ENCODE results near the gene FNDC7. TPM values are rescaled to one million over a fixed set of nuclear protein-coding genes. Genes with fewer than 3 reads are reported as not detected.

FNDC7 gene
- total and polyA plus RNA-seq, 3 donors from 2014 or later: 3.2 to 11.2 (median 7.6) TPM

DNA sequence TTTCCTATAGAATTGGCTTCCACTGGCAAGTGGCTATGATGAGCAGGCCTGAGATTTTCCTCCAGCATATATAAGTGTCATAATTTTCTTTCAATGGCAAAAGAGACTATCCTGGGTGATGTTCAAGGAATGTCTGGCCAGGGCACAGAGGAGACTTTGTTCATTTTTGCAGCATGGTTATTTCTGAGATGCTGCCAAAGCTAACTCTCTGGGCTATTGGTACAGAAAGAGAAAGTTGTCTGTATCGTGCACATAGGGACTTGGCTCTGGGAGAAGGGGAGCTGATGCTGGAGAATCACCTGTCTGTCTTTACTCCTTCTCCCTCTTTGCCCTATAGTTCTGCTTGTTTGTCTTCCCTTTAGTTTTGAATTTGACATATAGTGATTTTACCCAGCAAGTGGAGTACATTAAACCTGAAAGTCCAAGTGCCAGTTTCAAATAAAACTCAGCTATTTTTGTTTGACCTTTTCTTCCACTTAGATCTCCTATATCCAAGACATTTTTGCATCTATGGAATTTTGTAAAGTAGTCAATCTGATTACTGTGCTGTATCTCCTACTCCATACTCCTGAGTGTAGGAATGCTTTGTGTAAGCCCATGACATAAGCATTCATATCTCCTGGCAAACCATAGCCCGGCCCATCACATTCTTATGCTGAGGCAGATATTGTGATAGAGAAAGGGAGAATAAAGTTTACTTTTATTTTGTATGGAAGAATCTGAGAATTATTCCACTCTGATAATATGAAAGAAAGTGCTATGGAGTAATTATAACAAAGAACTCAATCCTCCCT, 3.9 kb downstream of the FNDC7 start:
- DNase-seq: no peak
- no peak for TF ChIP-seq POLR2A (IDR thresholded peaks at IDR 0.05)
- TF ChIP-seq, protein P1, sequence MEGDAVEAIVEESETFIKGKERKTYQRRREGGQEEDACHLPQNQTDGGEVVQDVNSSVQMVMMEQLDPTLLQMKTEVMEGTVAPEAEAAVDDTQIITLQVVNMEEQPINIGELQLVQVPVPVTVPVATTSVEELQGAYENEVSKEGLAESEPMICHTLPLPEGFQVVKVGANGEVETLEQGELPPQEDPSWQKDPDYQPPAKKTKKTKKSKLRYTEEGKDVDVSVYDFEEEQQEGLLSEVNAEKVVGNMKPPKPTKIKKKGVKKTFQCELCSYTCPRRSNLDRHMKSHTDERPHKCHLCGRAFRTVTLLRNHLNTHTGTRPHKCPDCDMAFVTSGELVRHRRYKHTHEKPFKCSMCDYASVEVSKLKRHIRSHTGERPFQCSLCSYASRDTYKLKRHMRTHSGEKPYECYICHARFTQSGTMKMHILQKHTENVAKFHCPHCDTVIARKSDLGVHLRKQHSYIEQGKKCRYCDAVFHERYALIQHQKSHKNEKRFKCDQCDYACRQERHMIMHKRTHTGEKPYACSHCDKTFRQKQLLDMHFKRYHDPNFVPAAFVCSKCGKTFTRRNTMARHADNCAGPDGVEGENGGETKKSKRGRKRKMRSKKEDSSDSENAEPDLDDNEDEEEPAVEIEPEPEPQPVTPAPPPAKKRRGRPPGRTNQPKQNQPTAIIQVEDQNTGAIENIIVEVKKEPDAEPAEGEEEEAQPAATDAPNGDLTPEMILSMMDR (IDR thresholded peaks at IDR 0.05): no peak
- Histone ChIP-seq H3K4me3 (no peak overlapping the region), H3K27ac (no peak overlapping the region), H3K27me3 (no peaks in the 10 kb centered on the region), H3K4me1 (no peaks in the 10 kb centered on the region), H3K36me3 (ENCODE audit: low read depth, missing control alignments) (no peaks in the 10 kb centered on the region), H3K9me3 (no peaks in the 10 kb centered on the region)
- 48 to 57% methylated on average over 2 of the region's 2 CpGs for whole genome bisulfite sequencing, 2 donors
- intact Hi-C loops (cut with DNase I; ENCODE audit: low total_unique reads): no loop called here

DNA sequence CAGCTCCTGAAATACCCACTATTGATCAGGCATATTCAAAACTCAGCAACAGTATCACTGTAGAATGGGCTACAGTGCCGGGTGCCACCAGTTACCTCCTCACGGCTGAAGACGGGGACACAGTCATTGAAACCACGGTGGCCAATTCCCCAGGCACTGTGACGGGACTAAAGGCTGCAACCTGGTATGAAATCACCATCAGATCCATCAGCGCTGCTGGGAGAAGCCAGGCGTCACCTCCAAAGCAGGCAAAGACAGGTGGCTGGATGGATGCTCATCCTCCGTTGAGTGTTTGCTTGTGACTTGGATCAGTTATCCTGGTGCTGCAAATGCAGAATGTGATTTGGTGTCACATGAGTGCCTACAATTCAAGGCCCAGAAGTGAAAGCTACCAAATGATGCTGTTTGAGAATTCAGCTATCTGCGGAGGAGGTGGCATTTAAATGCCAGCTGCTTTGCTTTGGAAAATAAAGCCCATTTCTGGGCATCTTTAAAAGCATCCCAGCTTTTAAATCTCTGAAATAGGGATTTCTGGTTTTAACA, 5.1 kb downstream of the FNDC7 start:
- Histone ChIP-seq H3K4me1 (peaks cover 4% of the 10 kb centered on the region), H3K36me3 (ENCODE audit: low read depth, missing control alignments) (no peaks in the 10 kb centered on the region), H3K27me3 (no peaks in the 10 kb centered on the region), H3K4me3 (no peak overlapping the region), H3K9me3 (no peaks in the 10 kb centered on the region), H3K27ac (no peak overlapping the region)
- no peak for DNase-seq
- intact Hi-C loops (cut with DNase I; ENCODE audit: low total_unique reads): no loop called here
- WGBS, 2 donors: 87 to 92% methylated on average over 9 of the region's 9 CpGs
- TF ChIP-seq, protein P1 (IDR thresholded peaks at IDR 0.05): no peak
- TF ChIP-seq POLR2A (IDR thresholded peaks at IDR 0.05): no peak

DNA sequence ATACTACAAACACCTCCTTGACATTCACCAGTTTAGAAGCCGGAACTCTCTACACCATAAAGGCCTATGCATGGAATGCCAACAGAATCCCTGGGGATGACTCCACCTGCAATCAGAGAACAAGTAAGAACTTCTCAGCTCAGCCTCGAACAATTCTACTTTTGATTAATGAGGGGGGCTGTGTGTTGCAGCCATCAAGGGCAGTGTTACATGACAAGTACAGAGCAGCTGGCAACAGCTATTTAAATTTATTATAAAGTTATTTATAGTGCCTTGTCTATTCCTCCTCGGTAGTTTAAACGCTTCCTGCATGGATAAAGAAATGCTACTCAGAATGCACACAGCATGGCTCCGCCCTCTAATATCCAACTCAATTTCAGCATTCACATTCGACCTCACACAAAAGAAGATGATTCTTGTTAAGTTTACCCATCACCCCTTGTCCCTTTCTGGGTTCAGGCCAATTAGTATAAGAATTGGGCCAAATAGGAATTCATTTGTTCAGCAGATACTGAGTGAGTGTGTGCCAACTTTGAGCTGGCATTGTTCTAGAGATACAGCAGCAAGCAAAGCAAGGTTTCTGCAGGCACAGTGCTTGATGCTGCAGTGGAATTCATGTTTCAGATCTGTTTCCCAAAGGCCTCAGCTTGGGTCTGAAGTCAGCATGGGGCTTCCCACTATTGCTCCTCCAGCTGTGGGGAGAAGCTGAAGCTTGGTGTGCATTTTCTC, 6.4 kb downstream of the FNDC7 start:
- 77 to 80% methylated on average over 6 of the region's 6 CpGs for WGBS, 2 donors

DNA sequence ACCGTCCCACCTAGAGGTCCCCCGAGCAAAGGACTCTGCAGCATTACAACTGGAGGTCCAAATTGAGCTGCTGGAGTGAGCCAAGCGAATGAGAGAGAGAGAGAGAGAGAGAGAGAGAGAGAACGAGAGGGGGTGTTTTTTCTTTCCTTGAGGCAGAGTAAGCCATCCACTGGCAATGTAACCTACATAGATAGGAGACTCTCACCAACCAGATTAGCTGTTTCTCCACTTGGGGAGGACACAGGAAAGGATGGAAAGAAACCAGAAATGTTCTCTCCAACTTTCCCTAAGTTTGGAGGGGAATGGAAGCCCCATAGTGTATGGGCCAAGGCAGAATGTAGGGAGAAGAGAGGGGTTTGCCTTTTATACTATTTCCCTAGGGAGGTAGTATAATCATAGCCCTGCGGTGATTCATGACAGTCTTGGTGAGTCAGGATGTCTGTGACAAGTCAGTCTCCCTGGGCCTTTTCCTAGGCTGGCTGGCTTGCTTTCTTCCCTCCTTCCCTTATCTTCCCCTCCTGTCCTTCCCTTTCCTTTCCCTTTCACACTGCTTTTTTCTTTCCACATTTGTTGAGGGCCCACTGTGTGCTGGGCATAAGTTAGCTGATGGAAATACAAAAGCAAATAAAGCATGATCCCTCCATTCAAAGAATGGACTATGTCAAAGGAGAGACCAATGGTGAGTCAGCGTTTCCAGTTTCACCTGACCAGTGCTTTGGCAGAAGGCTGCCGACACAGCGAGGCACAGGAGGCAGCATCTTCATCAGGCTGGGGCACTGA, 7.1 kb downstream of the FNDC7 start:
- Histone ChIP-seq H3K27ac (no peak overlapping the region), H3K4me3 (no peak overlapping the region), H3K4me1 (peaks cover 4% of the 10 kb centered on the region), H3K9me3 (no peaks in the 10 kb centered on the region), H3K27me3 (no peaks in the 10 kb centered on the region), H3K36me3 (ENCODE audit: low read depth, missing control alignments) (no peaks in the 10 kb centered on the region)
- WGBS, 2 donors: 82 to 83% methylated on average over 8 of the region's 8 CpGs
- no peak for TF ChIP-seq POLR2A (IDR thresholded peaks at IDR 0.05)
- TF ChIP-seq, protein P1 (IDR thresholded peaks at IDR 0.05): no peak
- DNase-seq: no peak
- intact Hi-C loops (cut with DNase I; ENCODE audit: low total_unique reads): no loop called here

More for the DNA sequence above, 6.4 kb downstream of the FNDC7 start:
- H3K4me3 ChIP-seq: no peak overlapping the region
- peaks cover 4% of the 10 kb centered on the region for H3K4me1 ChIP-seq
- H3K27ac ChIP-seq: no peak overlapping the region
- intact Hi-C loops (cut with DNase I; ENCODE audit: low total_unique reads): no loop called here
- H3K36me3 ChIP-seq (ENCODE audit: low read depth, missing control alignments): no peaks in the 10 kb centered on the region
- H3K9me3 ChIP-seq: no peaks in the 10 kb centered on the region
- no peak for TF ChIP-seq POLR2A (IDR thresholded peaks at IDR 0.05)
- TF ChIP-seq, protein P1 (IDR thresholded peaks at IDR 0.05): no peak
- DNase-seq: no peak
- H3K27me3 ChIP-seq: no peaks in the 10 kb centered on the region

Data from testis (tissue), 3 donors.